GM12878 (cell line): ENCODE results near the gene NAP1L1. TPM values are rescaled to one million over a fixed set of nuclear protein-coding genes. Genes with fewer than 3 reads are reported as not detected.

Experiments
- ETV6 ChIP-seq, 2 experiments: fragments of 450-650 bp in 1 of 2; IDR thresholded peaks in 1 of 2; conservative IDR thresholded peaks in 1 of 2; 2 replicates each; pipeline ENCODE4 v1.6.1; 2014; ENCODE audit warnings: antibody characterized with exemption in 1 of 2, borderline replicate concordance in 1 of 2, low read depth in 1 of 2, mild to moderate bottlenecking in 1 of 2, moderate library complexity in 1 of 2
- GABPA ChIP-seq: IDR thresholded peaks from 2 replicates; pipeline ENCODE4 v1.6.1; 2014; ENCODE audit warnings: antibody characterized with exemption, low read depth, mild to moderate bottlenecking, inconsistent platforms
- MEF2A ChIP-seq: IDR thresholded peaks from 2 replicates; pipeline ENCODE4 v1.6.1; 2011; ENCODE audit warnings: low read depth, mild to moderate bottlenecking, low read length, moderate library complexity; ENCODE audit not compliant: insufficient read depth
- MYC ChIP-seq: IDR thresholded peaks from 2 replicates; pipeline ENCODE4 v1.6.1; 2011; ENCODE audit warnings: mild to moderate bottlenecking, low read length, moderate library complexity, inconsistent platforms; ENCODE audit not compliant: insufficient read depth, insufficient replicate concordance, insufficient read length, severe bottlenecking
- ZNF592 ChIP-seq: fragments of 450-650 bp; IDR thresholded peaks from 2 replicates; pipeline ENCODE4 v1.6.1; 2017; ENCODE audit warnings: mild to moderate bottlenecking, moderate library complexity
- polyA plus RNA-seq, 11 experiments: library from polyadenylated mRNA; depleted of rRNA in 4 of 11; unstranded in 6 of 11; stranded (reverse) in 5 of 11; fragments of >200 nt; fragmentation: Nextera tagmentation in 4 of 11; fragmentation: Illumina TruSeq in 1 of 11; extraction: Ambion mirVana in 4 of 11; extraction: Trizol in 1 of 11; gene quantifications; 1 replicate in 1 of 11; 2 replicates in 10 of 11; pipeline versions ENCODE4 v1.2.1 to v1.2.3, GENCODE V29; 2011 to 2016; ENCODE audit warnings: inconsistent platforms in 2 of 11, missing spikeins in 2 of 11, low read depth in 1 of 11
- total RNA-seq, 4 experiments: library from RNA; depleted of rRNA in 3 of 4; stranded (reverse); fragments of >200 nt in 3 of 4; fragmentation: Illumina TruSeq in 1 of 4; extraction: Trizol in 1 of 4; gene quantifications; 2 replicates each; pipeline versions ENCODE4 v1.2.1 to v1.2.3, GENCODE V29; 2013 to 2021
- TF ChIP-seq, protein P1 (sequence below), 3 experiments: IDR thresholded peaks in 2 of 3; conservative IDR thresholded peaks in 1 of 3; 2 replicates each; pipeline ENCODE4 v1.5.1; 2011; ENCODE audit warnings: low read depth in 3 of 3, low read length in 3 of 3, mild to moderate bottlenecking in 3 of 3, control low read depth in 2 of 3, moderate library complexity in 2 of 3, inconsistent platforms in 1 of 3, mixed read lengths in 1 of 3; ENCODE audit not compliant: control insufficient read depth in 2 of 3, insufficient read depth in 1 of 3; ENCODE audit errors: extremely low read depth in 1 of 3
- TF ChIP-seq, protein P2 (sequence below): fragments of 450-650 bp; IDR thresholded peaks from 2 replicates; pipeline ENCODE4 v1.6.1; 2016; ENCODE audit warnings: mild to moderate bottlenecking

NAP1L1 gene
- total and polyA plus RNA-seq, 10 of the 15 experiments (the other 5 are each of a cell fraction or from before 2014, with no cell fraction given), result 256 to 1,036 (median 536) TPM

GRCh38 chr12:76084863-76085519, 506 bp upstream of the NAP1L1 start (continued):
- TF ChIP-seq MYC, result peak; percentile 3
- TF ChIP-seq, protein P1, sequence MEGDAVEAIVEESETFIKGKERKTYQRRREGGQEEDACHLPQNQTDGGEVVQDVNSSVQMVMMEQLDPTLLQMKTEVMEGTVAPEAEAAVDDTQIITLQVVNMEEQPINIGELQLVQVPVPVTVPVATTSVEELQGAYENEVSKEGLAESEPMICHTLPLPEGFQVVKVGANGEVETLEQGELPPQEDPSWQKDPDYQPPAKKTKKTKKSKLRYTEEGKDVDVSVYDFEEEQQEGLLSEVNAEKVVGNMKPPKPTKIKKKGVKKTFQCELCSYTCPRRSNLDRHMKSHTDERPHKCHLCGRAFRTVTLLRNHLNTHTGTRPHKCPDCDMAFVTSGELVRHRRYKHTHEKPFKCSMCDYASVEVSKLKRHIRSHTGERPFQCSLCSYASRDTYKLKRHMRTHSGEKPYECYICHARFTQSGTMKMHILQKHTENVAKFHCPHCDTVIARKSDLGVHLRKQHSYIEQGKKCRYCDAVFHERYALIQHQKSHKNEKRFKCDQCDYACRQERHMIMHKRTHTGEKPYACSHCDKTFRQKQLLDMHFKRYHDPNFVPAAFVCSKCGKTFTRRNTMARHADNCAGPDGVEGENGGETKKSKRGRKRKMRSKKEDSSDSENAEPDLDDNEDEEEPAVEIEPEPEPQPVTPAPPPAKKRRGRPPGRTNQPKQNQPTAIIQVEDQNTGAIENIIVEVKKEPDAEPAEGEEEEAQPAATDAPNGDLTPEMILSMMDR (IDR thresholded peaks at IDR 0.05 in 2 of 3, conservative IDR thresholded peaks at IDR 0.05 in 1 of 3; ENCODE audit: control insufficient read depth in 2 of 3, extremely low read depth in 1 of 3, insufficient read depth in 1 of 3, low read depth in 3 of 3, low read length in 3 of 3), result peak in 2 of 3 experiments; percentile 49 to 52; a peak in 4 of 6 replicates
- no peak for TF ChIP-seq ZNF592
- TF ChIP-seq MEF2A, result 0 out of 2 replicates have a peak, but pooled peaks have one; percentile 4
- no peak for TF ChIP-seq GABPA
- TF ChIP-seq ETV6 (conservative IDR thresholded peaks at IDR 0.05 in 1 of 2, IDR thresholded peaks at IDR 0.05 in 1 of 2; ENCODE audit: borderline replicate concordance in 1 of 2, low read depth in 1 of 2), result 0 out of 4 replicates have a peak, but pooled peaks of 1 of the 2 experiments have one; percentile 9
- TF ChIP-seq, protein P2, sequence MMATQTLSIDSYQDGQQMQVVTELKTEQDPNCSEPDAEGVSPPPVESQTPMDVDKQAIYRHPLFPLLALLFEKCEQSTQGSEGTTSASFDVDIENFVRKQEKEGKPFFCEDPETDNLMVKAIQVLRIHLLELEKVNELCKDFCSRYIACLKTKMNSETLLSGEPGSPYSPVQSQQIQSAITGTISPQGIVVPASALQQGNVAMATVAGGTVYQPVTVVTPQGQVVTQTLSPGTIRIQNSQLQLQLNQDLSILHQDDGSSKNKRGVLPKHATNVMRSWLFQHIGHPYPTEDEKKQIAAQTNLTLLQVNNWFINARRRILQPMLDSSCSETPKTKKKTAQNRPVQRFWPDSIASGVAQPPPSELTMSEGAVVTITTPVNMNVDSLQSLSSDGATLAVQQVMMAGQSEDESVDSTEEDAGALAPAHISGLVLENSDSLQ, result peak; percentile 58
- TF ChIP-seq, all 136 proteins: peak for 27
